AG04449 (cell line): Measurements from ENCODE around the gene GRN.

ENCODE experiments used
- CTCF ChIA-PET: fragments of 350-600 bp; formaldehyde crosslinking; extraction: SDS; loops from one replicate; lab custom pipeline; 2021; ENCODE audit warnings: antibody characterized with exemption; lab: Yijun Ruan, JAX
- POLR2A ChIA-PET: fragments of 400-600, 350-600 bp; formaldehyde crosslinking; extraction: SDS; loops from one replicate; lab custom pipeline; 2020; ENCODE audit warnings: antibody characterized with exemption, inconsistent platforms; lab: Yijun Ruan, JAX
- DNase-seq: peaks from one replicate; pipeline ENCODE4 v3.0.0-alpha.2; 2010; ENCODE audit warnings: low read depth, low spot score
- H3K4me3 ChIP-seq: 2 replicates; pipeline ENCODE4 v1.5.1; 2011; ENCODE audit warnings: low read depth, mild to moderate bottlenecking, control low read depth, low read length
- TF ChIP-seq, protein P1 (sequence below): IDR thresholded peaks from one replicate; pipeline ENCODE4 v1.5.1; 2011; ENCODE audit warnings: mild to moderate bottlenecking, moderate library complexity, low read length, control low read depth, inconsistent platforms; ENCODE audit not compliant: insufficient read depth; ENCODE audit errors: missing control alignments

The GRN gene

DNA sequence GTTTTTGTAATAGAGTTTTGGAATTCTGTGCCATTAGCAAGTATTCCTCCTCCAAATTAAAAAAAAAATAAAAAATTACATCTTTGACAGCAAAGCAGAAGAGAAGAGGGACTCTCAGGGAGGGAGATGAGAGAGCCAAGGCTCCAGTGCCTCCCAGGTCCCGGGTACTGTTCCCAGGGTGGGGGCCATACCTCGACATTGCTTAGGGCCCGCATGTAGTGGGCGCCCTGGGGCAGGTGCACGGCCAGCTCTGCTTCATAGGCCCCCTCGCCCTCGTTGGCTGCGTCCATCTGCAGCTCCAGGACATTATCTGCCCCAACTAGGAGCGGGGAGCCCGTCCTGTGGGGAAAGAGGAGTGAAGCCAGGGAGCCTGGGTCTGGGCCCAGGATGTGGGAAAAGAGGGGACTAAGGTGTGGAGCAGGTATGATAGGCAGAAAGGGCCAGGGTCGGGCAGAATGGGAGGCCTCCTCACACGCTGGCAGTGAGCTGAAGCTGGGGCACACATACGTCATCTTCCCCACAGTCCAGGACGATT, 33.1 kb downstream of the GRN start:
- ChIA-PET CTCF (interaction anchor here (0.8 to 1.5 kb wide), 3 partner anchors 13 to 65 kb away, joined by 3 to 4 read pairs (median 3); no protein-coding TSS in a partner anchor), POLR2A (no interaction called here)
- TF ChIP-seq, protein P1, sequence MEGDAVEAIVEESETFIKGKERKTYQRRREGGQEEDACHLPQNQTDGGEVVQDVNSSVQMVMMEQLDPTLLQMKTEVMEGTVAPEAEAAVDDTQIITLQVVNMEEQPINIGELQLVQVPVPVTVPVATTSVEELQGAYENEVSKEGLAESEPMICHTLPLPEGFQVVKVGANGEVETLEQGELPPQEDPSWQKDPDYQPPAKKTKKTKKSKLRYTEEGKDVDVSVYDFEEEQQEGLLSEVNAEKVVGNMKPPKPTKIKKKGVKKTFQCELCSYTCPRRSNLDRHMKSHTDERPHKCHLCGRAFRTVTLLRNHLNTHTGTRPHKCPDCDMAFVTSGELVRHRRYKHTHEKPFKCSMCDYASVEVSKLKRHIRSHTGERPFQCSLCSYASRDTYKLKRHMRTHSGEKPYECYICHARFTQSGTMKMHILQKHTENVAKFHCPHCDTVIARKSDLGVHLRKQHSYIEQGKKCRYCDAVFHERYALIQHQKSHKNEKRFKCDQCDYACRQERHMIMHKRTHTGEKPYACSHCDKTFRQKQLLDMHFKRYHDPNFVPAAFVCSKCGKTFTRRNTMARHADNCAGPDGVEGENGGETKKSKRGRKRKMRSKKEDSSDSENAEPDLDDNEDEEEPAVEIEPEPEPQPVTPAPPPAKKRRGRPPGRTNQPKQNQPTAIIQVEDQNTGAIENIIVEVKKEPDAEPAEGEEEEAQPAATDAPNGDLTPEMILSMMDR: no peak
- no peak overlapping the region for H3K4me3 ChIP-seq
- DNase-seq: no peak

DNA sequence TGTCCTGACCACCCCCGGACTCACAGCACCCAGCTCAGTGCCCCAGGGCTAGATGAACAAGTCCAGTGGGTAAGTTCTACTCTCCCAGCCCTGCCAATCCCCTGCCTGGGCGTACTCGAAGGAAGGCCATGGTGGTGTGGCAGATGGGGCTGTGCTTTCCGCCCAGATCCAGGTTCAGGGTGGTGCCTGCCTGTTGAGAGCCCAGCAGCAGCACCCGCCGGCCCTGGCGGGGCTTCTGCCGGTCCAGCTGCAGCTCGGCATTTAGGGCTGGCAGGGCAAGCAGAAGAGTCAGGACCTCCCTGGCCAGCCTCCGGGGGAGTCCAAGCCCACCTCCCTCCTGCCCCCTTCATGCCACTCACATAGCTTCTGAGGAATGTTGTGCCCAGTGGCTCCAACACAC, 34.8 kb downstream of the GRN start:
- CTCF ChIA-PET: interaction anchor here (1.3 to 1.9 kb wide), 2 partner anchors 16 to 163 kb away, joined by 4 to 6 read pairs; partner anchors contain the start of gene FAM171A2

DNA sequence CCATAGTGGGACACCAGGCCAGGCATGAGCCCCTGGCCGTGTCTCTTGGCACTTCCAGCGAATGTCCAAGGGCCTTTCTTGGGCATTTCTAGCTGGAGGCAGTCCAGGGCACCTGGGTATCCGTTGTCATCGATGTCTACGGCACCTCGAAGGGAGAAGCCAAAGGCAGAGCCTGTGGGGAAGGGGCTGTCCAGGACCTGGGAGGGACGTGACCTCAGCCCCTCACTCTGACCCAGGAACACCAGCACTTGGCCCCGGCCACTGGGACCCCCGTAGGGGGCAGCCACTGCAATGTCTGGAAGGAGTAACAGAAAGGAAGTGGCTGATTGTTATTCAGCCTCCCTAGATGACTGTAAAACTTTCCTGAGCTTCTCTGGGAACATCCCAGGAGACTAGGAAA, 35.7 kb downstream of the GRN start:
- ChIA-PET CTCF (interaction anchor here (1.3 to 1.9 kb wide), 2 partner anchors 17 to 164 kb away, joined by 4 to 6 read pairs; partner anchors contain the start of gene FAM171A2), POLR2A (no interaction called here)
- DNase-seq: no peak
- TF ChIP-seq, protein P1: no peak
- H3K4me3 ChIP-seq: no peak overlapping the region

More for the DNA sequence above, 34.8 kb downstream of the GRN start:
- TF ChIP-seq, protein P1: no peak
- POLR2A ChIA-PET: no interaction called here
- no peak overlapping the region for H3K4me3 ChIP-seq
- no peak for DNase-seq

DNA sequence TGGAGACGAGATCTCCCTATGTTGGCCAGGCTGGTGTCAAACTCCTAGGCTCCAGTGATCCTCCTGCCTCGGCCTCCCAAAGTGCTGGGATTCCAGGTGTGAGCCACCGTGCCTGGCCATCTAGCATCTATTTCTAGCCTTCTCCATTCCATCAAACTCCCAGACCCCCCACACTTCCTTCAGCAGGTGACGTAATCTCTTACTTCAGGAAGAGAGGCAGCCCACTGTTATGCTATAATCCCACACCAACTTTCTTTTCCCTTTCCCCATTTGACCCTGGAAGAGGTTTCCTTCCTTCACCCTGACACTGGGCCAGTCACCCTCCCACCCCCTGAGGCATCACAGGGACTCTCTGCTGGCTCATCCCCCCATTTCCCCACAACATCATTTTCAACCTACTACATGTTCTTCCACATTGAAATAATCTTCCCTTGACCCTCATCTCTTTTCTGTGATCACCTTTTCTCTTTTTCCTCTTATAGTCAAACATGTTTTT, 36.8 kb downstream of the GRN start:
- POLR2A ChIA-PET: no interaction called here
- TF ChIP-seq, protein P1: no peak
- CTCF ChIA-PET: interaction anchor here (1.6 to 1.9 kb wide), 2 partner anchors 18 to 19 kb away, joined by 6 to 8 read pairs; partner anchors contain the start of gene FAM171A2
- no peak for DNase-seq
- H3K4me3 ChIP-seq: no peak overlapping the region

DNA sequence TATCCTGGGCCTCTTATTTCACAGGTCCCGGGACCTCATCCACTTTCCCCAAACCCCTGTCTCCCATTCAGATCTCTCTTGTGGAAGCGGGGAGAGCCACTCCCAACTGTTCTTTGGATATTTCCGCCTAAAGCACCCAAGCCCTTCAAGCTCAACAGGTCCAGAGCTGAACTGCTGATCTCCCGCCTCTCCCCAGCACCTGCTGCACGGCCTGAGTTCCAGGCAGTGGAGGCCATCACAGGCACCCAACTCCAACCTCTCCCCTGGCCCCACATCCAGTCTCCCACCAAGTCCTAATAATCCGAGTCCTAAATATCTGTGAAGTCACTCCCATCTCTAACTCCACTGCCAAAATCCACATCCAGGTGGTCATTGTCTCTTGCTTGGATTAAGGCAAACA, 37.8 kb downstream of the GRN start:
- DNase-seq: no peak
- CTCF ChIA-PET: interaction anchor here (1.5 to 1.6 kb wide), 2 partner anchors 20 to 24 kb away, joined by 3 to 8 read pairs; partner anchors contain the start of gene FAM171A2
- TF ChIP-seq, protein P1: no peak
- POLR2A ChIA-PET: no interaction called here
- H3K4me3 ChIP-seq: no peak overlapping the region

DNA sequence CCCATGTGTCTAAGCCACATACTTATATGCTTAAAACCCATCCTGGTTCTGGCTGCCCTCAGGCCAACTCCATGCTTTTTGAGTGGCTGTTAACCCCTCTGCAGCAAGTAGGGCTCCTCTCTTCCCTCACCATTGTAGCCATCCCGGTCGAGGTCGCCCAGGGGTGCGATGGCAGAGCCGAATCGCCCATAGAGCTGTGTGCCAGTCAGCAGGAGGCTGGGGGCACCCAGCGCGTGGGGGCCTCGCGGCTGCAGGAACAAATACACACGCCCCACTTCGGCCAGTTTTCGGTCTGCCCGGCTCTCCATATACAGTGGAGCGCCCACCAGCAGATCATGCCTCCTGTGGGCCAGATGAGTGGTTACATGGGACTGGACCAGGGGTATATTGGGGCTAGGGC, 38.3 kb downstream of the GRN start:
- CTCF ChIA-PET: interaction anchor here (1.5 to 1.6 kb wide), 2 partner anchors 20 to 24 kb away, joined by 3 to 8 read pairs; partner anchors contain the start of gene FAM171A2
- TF ChIP-seq, protein P1: no peak
- no peak for DNase-seq
- POLR2A ChIA-PET: no interaction called here
- no peak overlapping the region for H3K4me3 ChIP-seq
